ENCODE results near the gene PRR29.

PRR29 gene

GRCh38 chr17:63954402-63955063 is 43.6 kb upstream of the PRR29 start:
- H4K12ac ChIP-seq (ENCODE audit: low read depth, low read length): no peak overlapping the region
- H3K27me3 ChIP-seq (ENCODE audit: insufficient read depth, low read length): no peaks in the 10 kb centered on the region
- no peak overlapping the region for H4K8ac ChIP-seq (ENCODE audit: low read depth, low read length)
- peak; percentile 23 to 42 for DNase-seq
- H3K4ac ChIP-seq (ENCODE audit: low read depth, low read length): no peak overlapping the region
- no peak overlapping the region for H2BK12ac ChIP-seq (ENCODE audit: low read length)
- no peak overlapping the region for H3K4me2 ChIP-seq (ENCODE audit: low read length)
- H3K23ac ChIP-seq (ENCODE audit: low read length): no peak overlapping the region
- no peaks in the 10 kb centered on the region for H3K79me2 ChIP-seq (ENCODE audit: control insufficient read depth, insufficient read depth, low read length, poor library complexity)
- no peak overlapping the region for H2AK5ac ChIP-seq (ENCODE audit: low read length)
- H3K79me1 ChIP-seq (ENCODE audit: low read length): no peaks in the 10 kb centered on the region
- no peak overlapping the region for H4K91ac ChIP-seq (ENCODE audit: low read depth, low read length)
- no peaks in the 10 kb centered on the region for H3K36me3 ChIP-seq (ENCODE audit: control insufficient read depth in 1 of 2, insufficient read depth in 2 of 2, low read length in 2 of 2)
- no peaks in the 10 kb centered on the region for H3K4me1 ChIP-seq (ENCODE audit: control insufficient read depth in 1 of 2, insufficient read depth in 2 of 2, low read length in 2 of 2)
- H3K27ac ChIP-seq (ENCODE audit: low read depth, low read length): no peak overlapping the region
- no peak overlapping the region for H2AFZ ChIP-seq (ENCODE audit: insufficient read depth, low read length, poor library complexity)
- H2BK5ac ChIP-seq (ENCODE audit: low read depth, low read length, poor library complexity): no peak overlapping the region
- WGBS (ENCODE audit: extremely low coverage, insufficient coverage, insufficient read length): no CpG with 5 or more reads among the region's 11 CpGs
- H3K4me3 ChIP-seq (ENCODE audit: low read depth, low read length): no peak overlapping the region
- H2BK120ac ChIP-seq (ENCODE audit: insufficient read depth, low read length, poor library complexity): no peak overlapping the region
- no peak overlapping the region for H3K14ac ChIP-seq (ENCODE audit: low read length)
- no peak overlapping the region for H3K9ac ChIP-seq (ENCODE audit: low read length)
- no peak overlapping the region for H3K18ac ChIP-seq (ENCODE audit: low read length)
- H3K9me3 ChIP-seq (ENCODE audit: insufficient read depth, low read depth, low read length): peaks cover 4% of the 10 kb centered on the region

DNA sequence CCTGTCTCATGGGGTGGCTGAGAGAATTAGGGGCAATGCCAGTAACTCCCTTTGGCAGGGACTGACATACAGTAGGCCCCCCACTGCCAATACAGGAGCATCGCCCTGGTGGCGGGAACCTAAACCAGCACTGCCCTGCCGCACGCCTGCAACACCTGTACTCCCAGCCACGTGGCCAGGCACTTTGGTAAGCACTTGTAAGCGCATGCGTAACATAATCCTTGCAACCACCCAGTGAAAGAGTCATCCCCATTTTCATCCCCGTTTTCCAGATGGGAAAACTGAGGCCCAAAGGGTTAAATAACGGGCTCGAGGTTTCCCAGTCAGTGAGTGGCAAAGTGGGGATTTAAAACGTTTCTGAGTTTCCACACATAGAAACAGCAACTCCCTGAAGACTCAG is 42.9 kb upstream of the PRR29 start:
- Histone ChIP-seq H3K27ac (ENCODE audit: low read depth, low read length) (no peak overlapping the region), H3K4me1 (ENCODE audit: control insufficient read depth in 1 of 2, insufficient read depth in 2 of 2, low read length in 2 of 2) (no peaks in the 10 kb centered on the region), H3K18ac (ENCODE audit: low read length) (no peak overlapping the region), H3K4me3 (ENCODE audit: low read depth, low read length) (no peak overlapping the region), H3K27me3 (ENCODE audit: insufficient read depth, low read length) (no peaks in the 10 kb centered on the region), H3K9ac (ENCODE audit: low read length) (no peak overlapping the region), H3K9me3 (ENCODE audit: insufficient read depth, low read depth, low read length) (peaks cover 4% of the 10 kb centered on the region), H3K79me1 (ENCODE audit: low read length) (no peaks in the 10 kb centered on the region), H3K23ac (ENCODE audit: low read length) (no peak overlapping the region), H4K91ac (ENCODE audit: low read depth, low read length) (no peak overlapping the region), H2AK5ac (ENCODE audit: low read length) (no peak overlapping the region), H3K4me2 (ENCODE audit: low read length) (no peak overlapping the region), H4K12ac (ENCODE audit: low read depth, low read length) (no peak overlapping the region), H2BK12ac (ENCODE audit: low read length) (no peak overlapping the region), H2BK5ac (ENCODE audit: low read depth, low read length, poor library complexity) (no peak overlapping the region), H2AFZ (ENCODE audit: insufficient read depth, low read length, poor library complexity) (no peak overlapping the region), H3K14ac (ENCODE audit: low read length) (no peak overlapping the region), H3K4ac (ENCODE audit: low read depth, low read length) (no peak overlapping the region), H2BK120ac (ENCODE audit: insufficient read depth, low read length, poor library complexity) (no peak overlapping the region), H3K79me2 (ENCODE audit: control insufficient read depth, insufficient read depth, low read length, poor library complexity) (no peaks in the 10 kb centered on the region), H3K36me3 (ENCODE audit: control insufficient read depth in 1 of 2, insufficient read depth in 2 of 2, low read length in 2 of 2) (no peaks in the 10 kb centered on the region), H4K8ac (ENCODE audit: low read depth, low read length) (no peak overlapping the region)
- WGBS (ENCODE audit: extremely low coverage, insufficient coverage, insufficient read length): no CpG with 5 or more reads among the region's 11 CpGs
- no peak for DNase-seq

DNA sequence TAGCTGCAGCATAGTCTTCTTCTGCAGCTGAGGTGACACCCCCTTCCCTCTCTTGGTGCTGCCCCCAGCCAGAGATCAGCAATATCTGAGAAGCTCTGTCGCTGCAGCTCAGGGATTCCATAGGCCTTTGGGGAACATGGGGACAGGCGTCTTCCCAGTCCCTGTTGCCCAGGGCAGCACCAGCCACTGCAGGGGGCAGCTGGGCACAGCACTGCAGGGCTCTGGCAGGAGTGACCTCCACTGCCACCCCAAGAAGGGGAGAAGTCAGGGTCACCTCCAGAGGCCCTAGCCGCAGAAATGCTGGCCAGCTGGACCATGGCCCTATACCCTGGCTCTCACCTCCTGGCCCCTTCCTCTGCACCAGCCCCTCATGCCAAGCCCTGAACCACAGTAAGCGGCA is 42.4 kb upstream of the PRR29 start:
- H3K79me1 ChIP-seq (ENCODE audit: low read length): no peaks in the 10 kb centered on the region
- H2BK5ac ChIP-seq (ENCODE audit: low read depth, low read length, poor library complexity): no peak overlapping the region
- no peak overlapping the region for H3K4me3 ChIP-seq (ENCODE audit: low read depth, low read length)
- H3K9ac ChIP-seq (ENCODE audit: low read length): no peak overlapping the region
- H4K91ac ChIP-seq (ENCODE audit: low read depth, low read length): no peak overlapping the region
- peaks cover 5% of the 10 kb centered on the region for H3K9me3 ChIP-seq (ENCODE audit: insufficient read depth, low read depth, low read length)
- no peak overlapping the region for H4K12ac ChIP-seq (ENCODE audit: low read depth, low read length)
- no peaks in the 10 kb centered on the region for H3K4me1 ChIP-seq (ENCODE audit: control insufficient read depth in 1 of 2, insufficient read depth in 2 of 2, low read length in 2 of 2)
- no peaks in the 10 kb centered on the region for H3K36me3 ChIP-seq (ENCODE audit: control insufficient read depth in 1 of 2, insufficient read depth in 2 of 2, low read length in 2 of 2)
- H2BK12ac ChIP-seq (ENCODE audit: low read length): no peak overlapping the region
- H3K14ac ChIP-seq (ENCODE audit: low read length): no peak overlapping the region
- WGBS (ENCODE audit: extremely low coverage, insufficient coverage, insufficient read length): no CpG with 5 or more reads among the region's 4 CpGs
- no peaks in the 10 kb centered on the region for H3K27me3 ChIP-seq (ENCODE audit: insufficient read depth, low read length)
- no peak overlapping the region for H3K27ac ChIP-seq (ENCODE audit: low read depth, low read length)
- DNase-seq: no peak
- H3K4ac ChIP-seq (ENCODE audit: low read depth, low read length): no peak overlapping the region
- no peak overlapping the region for H4K8ac ChIP-seq (ENCODE audit: low read depth, low read length)
- H3K18ac ChIP-seq (ENCODE audit: low read length): no peak overlapping the region
- no peaks in the 10 kb centered on the region for H3K79me2 ChIP-seq (ENCODE audit: control insufficient read depth, insufficient read depth, low read length, poor library complexity)
- H2BK120ac ChIP-seq (ENCODE audit: insufficient read depth, low read length, poor library complexity): no peak overlapping the region
- H2AFZ ChIP-seq (ENCODE audit: insufficient read depth, low read length, poor library complexity): no peak overlapping the region
- H3K23ac ChIP-seq (ENCODE audit: low read length): no peak overlapping the region
- H2AK5ac ChIP-seq (ENCODE audit: low read length): no peak overlapping the region
- no peak overlapping the region for H3K4me2 ChIP-seq (ENCODE audit: low read length)

DNA sequence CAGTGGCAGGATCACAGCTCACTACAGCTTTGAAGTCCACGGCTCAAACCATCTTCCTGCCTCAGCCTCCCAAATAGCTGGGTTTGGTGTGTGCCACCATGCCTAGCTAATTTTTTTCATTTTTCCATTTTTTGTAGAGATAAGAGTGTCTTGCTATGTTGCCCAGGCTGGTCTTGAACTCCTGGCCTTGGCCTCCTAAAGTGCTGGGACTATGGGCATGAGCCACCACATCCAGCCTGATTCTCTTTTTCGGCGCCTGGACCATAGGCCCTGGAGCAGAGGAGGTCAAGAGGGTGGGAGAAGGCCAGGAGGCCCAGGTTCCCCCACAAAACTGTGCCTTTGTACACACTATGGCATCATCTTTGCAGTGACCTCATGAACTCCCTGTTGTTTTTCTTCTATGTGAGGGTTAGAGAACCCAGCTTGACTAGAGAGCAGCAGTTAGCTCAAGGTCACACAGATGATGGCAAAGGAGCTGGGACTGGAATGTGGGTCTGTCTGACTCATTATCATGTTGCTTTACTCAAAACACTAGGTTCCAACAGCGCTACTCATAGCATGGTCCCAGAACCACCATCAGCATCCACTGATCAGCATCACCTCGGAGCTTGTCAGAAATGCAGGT is 41.7 kb upstream of the PRR29 start:
- Histone ChIP-seq H3K79me2 (ENCODE audit: control insufficient read depth, insufficient read depth, low read length, poor library complexity) (no peaks in the 10 kb centered on the region), H3K9ac (ENCODE audit: low read length) (no peak overlapping the region), H3K4me1 (ENCODE audit: control insufficient read depth in 1 of 2, insufficient read depth in 2 of 2, low read length in 2 of 2) (no peaks in the 10 kb centered on the region), H3K14ac (ENCODE audit: low read length) (no peak overlapping the region), H3K36me3 (ENCODE audit: control insufficient read depth in 1 of 2, insufficient read depth in 2 of 2, low read length in 2 of 2) (no peaks in the 10 kb centered on the region), H3K79me1 (ENCODE audit: low read length) (no peaks in the 10 kb centered on the region), H3K4me3 (ENCODE audit: low read depth, low read length) (no peak overlapping the region), H3K18ac (ENCODE audit: low read length) (no peak overlapping the region), H3K4me2 (ENCODE audit: low read length) (no peak overlapping the region), H4K91ac (ENCODE audit: low read depth, low read length) (no peak overlapping the region), H3K9me3 (ENCODE audit: insufficient read depth, low read depth, low read length) (peaks cover 4% of the 10 kb centered on the region), H4K12ac (ENCODE audit: low read depth, low read length) (no peak overlapping the region), H2AFZ (ENCODE audit: insufficient read depth, low read length, poor library complexity) (no peak overlapping the region), H4K8ac (ENCODE audit: low read depth, low read length) (no peak overlapping the region), H3K4ac (ENCODE audit: low read depth, low read length) (no peak overlapping the region), H2BK12ac (ENCODE audit: low read length) (no peak overlapping the region), H3K27ac (ENCODE audit: low read depth, low read length) (no peak overlapping the region), H3K27me3 (ENCODE audit: insufficient read depth, low read length) (no peaks in the 10 kb centered on the region), H2BK120ac (ENCODE audit: insufficient read depth, low read length, poor library complexity) (no peak overlapping the region), H2AK5ac (ENCODE audit: low read length) (no peak overlapping the region), H3K23ac (ENCODE audit: low read length) (no peak overlapping the region), H2BK5ac (ENCODE audit: low read depth, low read length, poor library complexity) (no peak overlapping the region)
- peak in 1 of 2 donors; percentile 16 for DNase-seq
- WGBS (ENCODE audit: extremely low coverage, insufficient coverage, insufficient read length): no CpG with 5 or more reads among the region's 5 CpGs

Measured in trophoblast cell (in vitro differentiated cells and primary cell).